K562 (cell line): ENCODE measurements around the gene NRG3. TPM values are rescaled to one million over a fixed set of nuclear protein-coding genes. Genes with fewer than 3 reads are reported as not detected.

Experiments
- ATAC-seq: fragments of 200-7000 bp; cut with Tn5 transposase; 3 replicates; pipeline ENCODE4 v1.9.1; 2020; ENCODE audit warnings: moderate library complexity
- BruUV-seq: library from RNA; stranded (reverse); fragments of 400-500 nt; replicated peaks from 2 replicates; lab custom pipeline; 2021; lab: Mats Ljungman, UMichigan
- CTCF ChIA-PET: fragments of 300-600 bp; formaldehyde crosslinking; extraction: SDS; loops from one replicate; lab custom pipeline; 2021; ENCODE audit warnings: low intra/inter-chr PET ratio; lab: Yijun Ruan, JAX
- POLR2A ChIA-PET: fragments of 300-600, 350-650 bp; sonication (Branson Sonifier 250); formaldehyde crosslinking; extraction: SDS; loops from one replicate; lab custom pipeline; 2021; ENCODE audit warnings: antibody characterized with exemption, inconsistent platforms; lab: Yijun Ruan, JAX
- DNase-seq, 4 experiments: peaks; one replicate each; pipeline versions ENCODE4 v3.0.0 to v3.0.0-alpha.2; 2011 to 2018; ENCODE audit warnings: low spot score in 3 of 4, mixed read lengths in 3 of 4; ENCODE audit errors: extremely low read depth in 1 of 4
- FAIRE-seq: peaks from 2 replicates; lab custom pipeline; 2011; peaks lifted over from hg19 to GRCh38; lab: Jason Lieb, UNC
- H2AFZ ChIP-seq: 2 replicates; pipeline ENCODE4 v1.6.0; 2011; ENCODE audit warnings: low read depth, low read length, control low read depth, inconsistent platforms
- H3K27ac ChIP-seq: fragments of 200-600 bp; 3 replicates; pipeline ENCODE4 v1.8.0; 2011; ENCODE audit warnings: low read depth, mild to moderate bottlenecking, control low read depth, inconsistent platforms, low read length, moderate library complexity, mixed read lengths; ENCODE audit errors: extremely low read depth
- H3K27me3 ChIP-seq, 2 experiments: fragments of 300-600 bp in 1 of 2; 2 replicates in 1 of 2; 3 replicates in 1 of 2; pipeline versions ENCODE4 v1.6.0 to v1.8.0; 2011; ENCODE audit warnings: inconsistent platforms in 2 of 2, low read length in 2 of 2, mild to moderate bottlenecking in 1 of 2, mixed read lengths in 1 of 2, moderate library complexity in 1 of 2; ENCODE audit not compliant: control insufficient read depth in 2 of 2, insufficient read depth in 2 of 2
- H3K36me3 ChIP-seq: fragments of 300-600 bp; 3 replicates; pipeline ENCODE4 v1.8.0; 2011; ENCODE audit warnings: mild to moderate bottlenecking, low read length, inconsistent platforms; ENCODE audit not compliant: control insufficient read depth, insufficient read depth
- H3K4me1 ChIP-seq, 2 experiments: fragments of 200-600 bp in 1 of 2; replicated peaks in 1 of 2; 2 replicates in 1 of 2; 3 replicates in 1 of 2; pipeline versions ENCODE4 v1.5.1 to v1.8.0; 2011; ENCODE audit warnings: inconsistent platforms in 2 of 2, low read length in 2 of 2, mild to moderate bottlenecking in 1 of 2, mixed read lengths in 1 of 2, moderate library complexity in 1 of 2; ENCODE audit not compliant: control insufficient read depth in 2 of 2, insufficient read depth in 2 of 2
- H3K4me2 ChIP-seq: 2 replicates; pipeline ENCODE4 v1.6.1; 2011; ENCODE audit warnings: low read length, control low read depth, inconsistent platforms, mixed read lengths; ENCODE audit not compliant: insufficient read depth
- H3K4me3 ChIP-seq: fragments of 200-600 bp; sonication (generic), shearing (Covaris generic); 2 replicates; pipeline ENCODE4 v1.5.1; 2016; ENCODE audit warnings: control low read depth, inconsistent platforms
- H3K79me2 ChIP-seq: fragments of 200-600 bp; 3 replicates; pipeline ENCODE4 v1.8.0; 2011; ENCODE audit warnings: low read length, inconsistent platforms; ENCODE audit not compliant: control insufficient read depth, insufficient read depth
- H3K9ac ChIP-seq, 2 experiments: 2 replicates each; pipeline versions ENCODE4 v1.6.0 to v1.6.1; 2011; ENCODE audit warnings: low read depth in 2 of 2, low read length in 2 of 2, control low read depth in 1 of 2, inconsistent platforms in 1 of 2, mild to moderate bottlenecking in 1 of 2, mixed read lengths in 1 of 2; ENCODE audit not compliant: insufficient read depth in 1 of 2
- H3K9me1 ChIP-seq: one replicate; pipeline ENCODE4 v1.6.0; 2011; ENCODE audit warnings: inconsistent platforms, mild to moderate bottlenecking, low read length, moderate library complexity; ENCODE audit not compliant: control insufficient read depth, insufficient read depth
- H3K9me3 ChIP-seq: replicated peaks from 2 replicates; pipeline ENCODE4 v1.5.1; 2011; ENCODE audit warnings: low read depth, low read length, inconsistent platforms; ENCODE audit not compliant: control insufficient read depth, insufficient read depth
- H4K20me1 ChIP-seq: replicated peaks from 2 replicates; pipeline ENCODE4 v1.6.1; 2011; ENCODE audit warnings: low read length, inconsistent platforms, mixed read lengths; ENCODE audit not compliant: control insufficient read depth, insufficient read depth
- CHD2 ChIP-seq: IDR thresholded peaks from 2 replicates; pipeline ENCODE4 v1.6.1; 2011; ENCODE audit warnings: low read depth, low read length
- ETV1 ChIP-seq: fragments of 450-650 bp; conservative IDR thresholded peaks from 2 replicates; pipeline ENCODE4 v1.6.1; 2016; ENCODE audit warnings: missing genetic modification characterization, control low read depth, low read depth, missing compliant biosample characterization
- RERE ChIP-seq: sonication (generic); formaldehyde crosslinking; IDR thresholded peaks from 2 replicates; pipeline ENCODE4 v1.8.0; 2023; ENCODE audit warnings: missing genetic modification reagents, mild to moderate bottlenecking, borderline replicate concordance
- SIN3B ChIP-seq: fragments of 450-650 bp; IDR thresholded peaks from 2 replicates; pipeline ENCODE4 v1.6.1; 2017; ENCODE audit warnings: low read depth, mild to moderate bottlenecking, moderate library complexity
- ZBTB49 ChIP-seq: sonication (generic); formaldehyde crosslinking; IDR thresholded peaks from 2 replicates; pipeline ENCODE4 v1.8.0; 2022; ENCODE audit warnings: missing genetic modification reagents, mild to moderate bottlenecking, borderline replicate concordance
- ZNF224 ChIP-seq: sonication (generic); formaldehyde crosslinking; IDR thresholded peaks from 2 replicates; pipeline ENCODE4 v1.8.0; 2022; ENCODE audit warnings: mild to moderate bottlenecking, missing genetic modification reagents
- ZNF354B ChIP-seq: fragments of 250-450 bp; sonication (Bioruptor Pico); IDR thresholded peaks from 2 replicates; pipeline ENCODE4 v1.4.0; 2020
- ZNF592 ChIP-seq: fragments of 450-650 bp; IDR thresholded peaks from 2 replicates; pipeline ENCODE4 v1.6.1; 2017; ENCODE audit warnings: antibody characterized with exemption, mild to moderate bottlenecking
- WGBS: fragments of 100-300 bp; shearing (Covaris generic); methylation state at CpG from one replicate; pipeline ENCODE4 v1.1.6; 2016; ENCODE audit warnings: low coverage, mixed read lengths; ENCODE audit not compliant: insufficient coverage; ENCODE audit errors: missing lambda C conversion rate; 5-methylcytosine and 5-hydroxymethylcytosine counted together
- in situ Hi-C: fragments of 300-500 bp; cut with MboI; formaldehyde crosslinking; loops from 4 replicates; pipeline ENCODE4 v1.15.0; 2018; ENCODE audit warnings: inconsistent platforms, mixed read lengths
- intact Hi-C: fragments of 100-400 bp; cut with micrococcal nuclease; formaldehyde crosslinking; loops from 2 replicates; pipeline ENCODE4 v1.14.2; 2022
- polyA plus RNA-seq, 8 experiments: library from polyadenylated mRNA; depleted of rRNA in 4 of 8; stranded (reverse) in 5 of 8; unstranded in 3 of 8; fragments of >200 nt; fragmentation: Nextera tagmentation in 2 of 8; fragmentation: Illumina TruSeq in 1 of 8; extraction: Ambion mirVana in 2 of 8; extraction: Trizol in 1 of 8; gene quantifications; 2 replicates each; pipeline versions ENCODE4 v1.2.1 to v1.2.3, GENCODE V29; 2011 to 2014; ENCODE audit warnings: inconsistent platforms in 1 of 8, missing spikeins in 1 of 8
- total RNA-seq, 7 experiments: library from RNA; depleted of rRNA in 6 of 7; stranded (reverse); fragments of >200 nt in 6 of 7; fragmentation: Illumina TruSeq in 2 of 7; extraction: Trizol in 2 of 7; gene quantifications; 2 replicates each; pipeline versions ENCODE4 v1.2.1 to v1.2.3, GENCODE V29; 2011 to 2021; ENCODE audit warnings: low replicate concordance in 1 of 7
- TF ChIP-seq, protein P1 (sequence below): IDR thresholded peaks from 2 replicates; pipeline ENCODE4 v1.6.1; 2014; ENCODE audit warnings: antibody characterized with exemption

The NRG3 gene
- total and polyA plus RNA-seq, 9 of the 15 experiments (the other 6 are each of a cell fraction or from before 2014, with no cell fraction given): not detected

- no peaks in the 10 kb centered on the region for H3K36me3 ChIP-seq
- POLR2A ChIA-PET: no interaction called here
- 0 out of 2 replicates have a peak, but pooled peaks cover 2% of the 10 kb centered on the region for H3K9me3 ChIP-seq
- no peaks in the 10 kb centered on the region for H3K79me2 ChIP-seq
- intact Hi-C loops: no loop called here
- DNase-seq: no peak
- CTCF ChIA-PET: no interaction called here
- BruUV-seq: no TSS peak
- FAIRE-seq: no peak
- H3K4me2 ChIP-seq: no peak overlapping the region
- no peak for ATAC-seq
- no peak overlapping the region for H3K27ac ChIP-seq
- in situ Hi-C loops: no loop called here
- no peaks in the 10 kb centered on the region for H3K9me1 ChIP-seq
- H2AFZ ChIP-seq: no peak overlapping the region
- WGBS: 0% methylated on average over 2 of the region's 2 CpGs
- no peaks in the 10 kb centered on the region for H4K20me1 ChIP-seq
- no peak overlapping the region for H3K4me3 ChIP-seq
- no peaks in the 10 kb centered on the region for H3K27me3 ChIP-seq
- H3K9ac ChIP-seq: no peak overlapping the region
- no peaks in the 10 kb centered on the region for H3K4me1 ChIP-seq
- TF ChIP-seq CHD2: no peak
- TF ChIP-seq ZNF354B (CRISPR knock-in tag): no peak
- no peak for TF ChIP-seq SIN3B
- TF ChIP-seq ZNF592: no peak
- TF ChIP-seq ETV1 (tag): no peak
- no peak for TF ChIP-seq ZNF224 (CRISPR knock-in tag)
- TF ChIP-seq, protein P1, sequence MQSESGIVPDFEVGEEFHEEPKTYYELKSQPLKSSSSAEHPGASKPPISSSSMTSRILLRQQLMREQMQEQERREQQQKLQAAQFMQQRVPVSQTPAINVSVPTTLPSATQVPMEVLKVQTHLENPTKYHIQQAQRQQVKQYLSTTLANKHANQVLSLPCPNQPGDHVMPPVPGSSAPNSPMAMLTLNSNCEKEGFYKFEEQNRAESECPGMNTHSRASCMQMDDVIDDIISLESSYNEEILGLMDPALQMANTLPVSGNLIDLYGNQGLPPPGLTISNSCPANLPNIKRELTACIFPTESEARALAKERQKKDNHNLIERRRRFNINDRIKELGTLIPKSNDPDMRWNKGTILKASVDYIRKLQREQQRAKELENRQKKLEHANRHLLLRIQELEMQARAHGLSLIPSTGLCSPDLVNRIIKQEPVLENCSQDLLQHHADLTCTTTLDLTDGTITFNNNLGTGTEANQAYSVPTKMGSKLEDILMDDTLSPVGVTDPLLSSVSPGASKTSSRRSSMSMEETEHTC: no peak
- TF ChIP-seq RERE: no peak
- no peak for TF ChIP-seq ZBTB49 (CRISPR knock-in tag)
These were observed 946.0 kb downstream of the NRG3 start for GRCh38 chr10:82821043-82821442.
